Measurements from ENCODE around the gene HHATL. TPM values are rescaled to one million over a fixed set of nuclear protein-coding genes. Genes with fewer than 3 reads are reported as not detected.

The HHATL gene
- total RNA-seq, 1 experiment from 2014 or later = not detected

- no peak for DNase-seq (ENCODE audit: low read depth, low spot score)
These were observed 2.6 kb upstream of the HHATL start for GRCh38 chr3:42705058-42705767.

GRCh38 chr3:42704136-42704841, 1.7 kb upstream of the HHATL start:
- in situ Hi-C loops (cut with HindIII; ENCODE audit: low pct_unique_long_range_greater_than_20kb, low sequenced_read_pairs) = no loop called here
- DNase-seq (ENCODE audit: low read depth, low spot score) = no peak

More at GRCh38 chr3:42705058-42705767, 2.6 kb upstream of the HHATL start:
- in situ Hi-C loops (cut with HindIII; ENCODE audit: low pct_unique_long_range_greater_than_20kb, low sequenced_read_pairs) = no loop called here

- no peak for DNase-seq (ENCODE audit: low read depth, low spot score)
These were observed 1.1 kb upstream of the HHATL start for GRCh38 chr3:42703695-42704025.

GRCh38 chr3:42702982-42703694, 540 bp upstream of the HHATL start:
- no peak for DNase-seq (ENCODE audit: low read depth, low spot score)
- in situ Hi-C loops (cut with HindIII; ENCODE audit: low pct_unique_long_range_greater_than_20kb, low sequenced_read_pairs) = no loop called here

More at GRCh38 chr3:42703695-42704025, 1.1 kb upstream of the HHATL start:
- in situ Hi-C loops (cut with HindIII; ENCODE audit: low pct_unique_long_range_greater_than_20kb, low sequenced_read_pairs) = no loop called here

- peak; percentile 50 for DNase-seq (ENCODE audit: low read depth, low spot score)
- in situ Hi-C loops (cut with HindIII; ENCODE audit: low pct_unique_long_range_greater_than_20kb, low sequenced_read_pairs) = no loop called here
These were observed 1.1 kb downstream of the HHATL start for GRCh38 chr3:42701371-42702065.

GRCh38 chr3:42700366-42701288, 2.0 kb downstream of the HHATL start:
- DNase-seq (ENCODE audit: low read depth, low spot score) = no peak

GRCh38 chr3:42699511-42699971, 3.1 kb downstream of the HHATL start:
- in situ Hi-C loops (cut with HindIII; ENCODE audit: low pct_unique_long_range_greater_than_20kb, low sequenced_read_pairs) = no loop called here
- DNase-seq (ENCODE audit: low read depth, low spot score) = no peak

More at GRCh38 chr3:42700366-42701288, 2.0 kb downstream of the HHATL start:
- in situ Hi-C loops (cut with HindIII; ENCODE audit: low pct_unique_long_range_greater_than_20kb, low sequenced_read_pairs) = no loop called here

- DNase-seq (ENCODE audit: low read depth, low spot score) = no peak
- in situ Hi-C loops (cut with HindIII; ENCODE audit: low pct_unique_long_range_greater_than_20kb, low sequenced_read_pairs) = no loop called here
These were observed 3.7 kb downstream of the HHATL start for GRCh38 chr3:42698911-42699230.

GRCh38 chr3:42698216-42698910, 4.2 kb downstream of the HHATL start:
- no peak for DNase-seq (ENCODE audit: low read depth, low spot score)
- in situ Hi-C loops (cut with HindIII; ENCODE audit: low pct_unique_long_range_greater_than_20kb, low sequenced_read_pairs) = no loop called here

- in situ Hi-C loops (cut with HindIII; ENCODE audit: low pct_unique_long_range_greater_than_20kb, low sequenced_read_pairs) = no loop called here
- no peak for DNase-seq (ENCODE audit: low read depth, low spot score)
These were observed 5.1 kb downstream of the HHATL start for GRCh38 chr3:42697289-42698051.

- DNase-seq (ENCODE audit: low read depth, low spot score) = no peak
- in situ Hi-C loops (cut with HindIII; ENCODE audit: low pct_unique_long_range_greater_than_20kb, low sequenced_read_pairs) = no loop called here
These were observed 6.0 kb downstream of the HHATL start for GRCh38 chr3:42696356-42697288.

GRCh38 chr3:42694366-42694765, 8.2 kb downstream of the HHATL start:
- in situ Hi-C loops (cut with HindIII; ENCODE audit: low pct_unique_long_range_greater_than_20kb, low sequenced_read_pairs) = no loop called here
- no peak for DNase-seq (ENCODE audit: low read depth, low spot score)

GRCh38 chr3:42693530-42693930, 9.1 kb downstream of the HHATL start:
- no peak for DNase-seq (ENCODE audit: low read depth, low spot score)
- in situ Hi-C loops (cut with HindIII; ENCODE audit: low pct_unique_long_range_greater_than_20kb, low sequenced_read_pairs) = no loop called here

GRCh38 chr3:42692667-42693529, 9.7 kb downstream of the HHATL start:
- in situ Hi-C loops (cut with HindIII; ENCODE audit: low pct_unique_long_range_greater_than_20kb, low sequenced_read_pairs) = no loop called here
- no peak for DNase-seq (ENCODE audit: low read depth, low spot score)
